Ishikawa (cell line): ENCODE data around the gene TOR4A.

ENCODE experiments used
- CREB1 ChIP-seq: IDR thresholded peaks from 2 replicates; pipeline ENCODE4 v1.6.1; 2012; ENCODE audit warnings: low read depth
- REST ChIP-seq: IDR thresholded peaks from 2 replicates; pipeline ENCODE4 v1.6.1; 2012; ENCODE audit warnings: low read depth, mild to moderate bottlenecking

GRCh38 chr9:137271696-137272076 is 5.8 kb upstream of the TOR4A start:
- TF ChIP-seq CREB1: no peak
- TF ChIP-seq REST: no peak
